ENCODE measurements around the gene CLCN4. TPM values are rescaled to one million over a fixed set of nuclear protein-coding genes. Genes with fewer than 3 reads are reported as not detected.

CLCN4 gene
- total and polyA plus RNA-seq, 12 donors: 1.2 to 13.9 (median 4.1) TPM

DNA sequence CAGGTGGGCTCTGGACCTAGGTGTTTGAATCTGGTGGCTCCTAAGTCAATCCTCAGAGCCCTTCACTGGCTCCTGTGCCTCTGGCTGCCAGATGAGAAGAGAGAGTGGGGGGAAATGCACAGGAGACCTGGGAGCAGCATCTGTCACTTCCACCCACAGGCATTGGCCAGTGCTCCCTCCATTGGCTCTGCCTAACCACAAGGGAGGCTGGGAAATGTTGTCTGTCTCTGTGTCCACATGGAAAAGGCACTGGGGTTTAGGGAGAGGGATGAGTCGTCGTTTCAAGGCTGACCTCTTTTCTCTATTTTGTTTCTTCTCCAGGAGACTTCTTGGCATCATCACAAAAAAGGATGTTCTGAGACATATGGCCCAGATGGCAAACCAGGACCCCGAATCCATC, 76.4 kb downstream of the CLCN4 start:
- TF ChIP-seq POLR2A (IDR thresholded peaks at IDR 0.05): no peak
- TF ChIP-seq, protein P1, sequence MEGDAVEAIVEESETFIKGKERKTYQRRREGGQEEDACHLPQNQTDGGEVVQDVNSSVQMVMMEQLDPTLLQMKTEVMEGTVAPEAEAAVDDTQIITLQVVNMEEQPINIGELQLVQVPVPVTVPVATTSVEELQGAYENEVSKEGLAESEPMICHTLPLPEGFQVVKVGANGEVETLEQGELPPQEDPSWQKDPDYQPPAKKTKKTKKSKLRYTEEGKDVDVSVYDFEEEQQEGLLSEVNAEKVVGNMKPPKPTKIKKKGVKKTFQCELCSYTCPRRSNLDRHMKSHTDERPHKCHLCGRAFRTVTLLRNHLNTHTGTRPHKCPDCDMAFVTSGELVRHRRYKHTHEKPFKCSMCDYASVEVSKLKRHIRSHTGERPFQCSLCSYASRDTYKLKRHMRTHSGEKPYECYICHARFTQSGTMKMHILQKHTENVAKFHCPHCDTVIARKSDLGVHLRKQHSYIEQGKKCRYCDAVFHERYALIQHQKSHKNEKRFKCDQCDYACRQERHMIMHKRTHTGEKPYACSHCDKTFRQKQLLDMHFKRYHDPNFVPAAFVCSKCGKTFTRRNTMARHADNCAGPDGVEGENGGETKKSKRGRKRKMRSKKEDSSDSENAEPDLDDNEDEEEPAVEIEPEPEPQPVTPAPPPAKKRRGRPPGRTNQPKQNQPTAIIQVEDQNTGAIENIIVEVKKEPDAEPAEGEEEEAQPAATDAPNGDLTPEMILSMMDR (IDR thresholded peaks at IDR 0.05): no peak
- Histone ChIP-seq H3K4me3 (no peak overlapping the region), H3K27me3 (no peaks in the 10 kb centered on the region), H3K36me3 (replicated peaks in 1 of 2) (no peaks in the 10 kb centered on the region), H3K27ac (no peak overlapping the region), H3K4me1 (replicated peaks in 1 of 2) (no peaks in the 10 kb centered on the region), H3K9me3 (replicated peaks in 1 of 3) (no peaks in the 10 kb centered on the region)
- intact Hi-C loops (cut with DNase I): no loop called here
- 23 to 50% (median 41%) methylated on average over 3 of the region's 3 CpGs for WGBS, 4 donors
- DNase-seq: no peak

DNA sequence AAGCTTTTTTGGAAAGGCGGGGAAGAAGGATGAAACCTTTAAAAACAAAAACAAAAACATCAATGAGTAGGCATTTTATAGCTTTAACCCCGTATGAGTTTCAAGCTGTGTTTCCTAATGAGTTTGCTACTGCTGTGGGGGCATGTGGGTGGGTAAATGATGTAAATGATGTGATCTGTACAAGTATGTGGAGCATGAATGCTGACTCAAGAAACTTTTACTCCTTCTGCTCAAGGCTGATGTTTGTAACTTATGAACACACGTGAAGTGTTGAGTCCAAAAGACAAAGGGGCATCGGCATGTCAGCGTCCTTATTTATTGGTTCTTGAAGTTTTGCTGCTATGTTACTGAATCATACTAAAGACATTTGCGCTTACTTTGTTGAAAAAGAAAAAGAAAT, 76.9 kb downstream of the CLCN4 start:
- Histone ChIP-seq H3K27me3 (no peaks in the 10 kb centered on the region), H3K36me3 (replicated peaks in 1 of 2) (no peaks in the 10 kb centered on the region), H3K9me3 (replicated peaks in 1 of 3) (no peaks in the 10 kb centered on the region), H3K27ac (no peak overlapping the region), H3K4me3 (no peak overlapping the region), H3K4me1 (replicated peaks in 1 of 2) (no peaks in the 10 kb centered on the region)
- no peak for TF ChIP-seq POLR2A (IDR thresholded peaks at IDR 0.05)
- TF ChIP-seq, protein P1 (IDR thresholded peaks at IDR 0.05): no peak
- no peak for DNase-seq
- intact Hi-C loops (cut with DNase I): no loop called here
- 71 to 93% (median 79%) methylated on average over 6 of the region's 6 CpGs for WGBS, 4 donors

DNA sequence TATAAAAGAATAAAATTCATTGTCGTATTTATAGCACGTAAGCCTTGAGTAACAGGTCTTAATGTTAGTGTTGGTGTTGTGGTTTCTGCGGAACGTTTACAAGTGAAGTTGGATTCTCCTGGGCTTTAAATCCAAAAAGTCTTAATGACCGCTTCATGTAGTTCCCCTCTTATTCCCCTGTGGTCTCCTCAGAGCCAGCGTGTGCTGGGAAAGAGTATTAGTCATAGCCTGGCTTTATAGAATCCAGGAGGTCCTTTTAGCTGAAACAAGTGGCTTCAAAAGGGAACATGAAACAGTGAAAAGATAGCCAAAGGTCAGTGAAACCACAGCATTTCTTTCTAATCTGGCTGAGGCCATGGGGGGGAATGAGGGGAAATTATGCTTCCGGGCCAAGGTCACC, 79.1 kb downstream of the CLCN4 start:
- H3K4me1 ChIP-seq (replicated peaks in 1 of 2): no peaks in the 10 kb centered on the region

DNA sequence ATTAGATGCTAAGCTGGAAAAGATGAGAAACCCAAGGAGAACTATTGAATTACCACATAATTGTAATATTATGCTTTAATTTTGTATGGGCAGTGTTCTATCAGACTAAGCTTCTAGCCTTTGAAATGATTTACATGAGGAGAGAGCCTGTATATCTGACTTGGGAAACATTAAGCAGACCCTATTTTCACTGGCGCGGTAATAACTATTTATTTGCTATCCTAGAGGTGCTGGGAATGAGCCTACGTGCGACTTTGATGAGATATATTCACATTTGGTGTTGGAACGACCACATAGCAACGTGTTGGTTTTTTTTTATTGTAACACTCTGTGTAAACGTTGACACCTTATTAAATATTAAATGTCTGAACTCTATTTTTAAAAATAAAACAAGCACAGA, 80.5 kb downstream of the CLCN4 start:
- TF ChIP-seq, protein P1 (IDR thresholded peaks at IDR 0.05): no peak
- TF ChIP-seq POLR2A (IDR thresholded peaks at IDR 0.05): no peak
- H3K9me3 ChIP-seq (replicated peaks in 1 of 3): no peaks in the 10 kb centered on the region
- no peak overlapping the region for H3K27ac ChIP-seq
- no peaks in the 10 kb centered on the region for H3K36me3 ChIP-seq (replicated peaks in 1 of 2)
- no peaks in the 10 kb centered on the region for H3K4me1 ChIP-seq (replicated peaks in 1 of 2)
- H3K4me3 ChIP-seq: no peak overlapping the region
- H3K27me3 ChIP-seq: no peaks in the 10 kb centered on the region
- intact Hi-C loops (cut with DNase I): no loop called here
- DNase-seq: no peak
- 69 to 92% (median 78%) methylated on average over 7 of the region's 7 CpGs for WGBS, 4 donors

More for the DNA sequence above, 79.1 kb downstream of the CLCN4 start:
- WGBS, 4 donors: 75 to 92% (median 83%) methylated on average over 6 to 7 of the region's 7 CpGs
- Histone ChIP-seq H3K9me3 (replicated peaks in 1 of 3) (no peaks in the 10 kb centered on the region), H3K36me3 (replicated peaks in 1 of 2) (no peaks in the 10 kb centered on the region), H3K4me3 (no peak overlapping the region), H3K27ac (no peak overlapping the region), H3K27me3 (no peaks in the 10 kb centered on the region)
- TF ChIP-seq, protein P1 (IDR thresholded peaks at IDR 0.05): no peak
- DNase-seq: no peak
- intact Hi-C loops (cut with DNase I): no loop called here

All from adrenal gland (tissue), 12 donors.